Fibroblast of upper back skin (primary cell): ENCODE data around the gene ASB7.
"Not testable (repeated sequence)": the region's sequence is repeated elsewhere in the genome, so short reads cannot be mapped to it uniquely, and the experiment has no call there.

Experiments
- DNase-seq: peaks from one replicate; pipeline ENCODE4 v3.0.0-alpha.2; 2013

The ASB7 gene

GRCh38 chr15:100653608-100654007 lies 51.2 kb downstream of the ASB7 start:
- DNase-seq = no peak

DNA sequence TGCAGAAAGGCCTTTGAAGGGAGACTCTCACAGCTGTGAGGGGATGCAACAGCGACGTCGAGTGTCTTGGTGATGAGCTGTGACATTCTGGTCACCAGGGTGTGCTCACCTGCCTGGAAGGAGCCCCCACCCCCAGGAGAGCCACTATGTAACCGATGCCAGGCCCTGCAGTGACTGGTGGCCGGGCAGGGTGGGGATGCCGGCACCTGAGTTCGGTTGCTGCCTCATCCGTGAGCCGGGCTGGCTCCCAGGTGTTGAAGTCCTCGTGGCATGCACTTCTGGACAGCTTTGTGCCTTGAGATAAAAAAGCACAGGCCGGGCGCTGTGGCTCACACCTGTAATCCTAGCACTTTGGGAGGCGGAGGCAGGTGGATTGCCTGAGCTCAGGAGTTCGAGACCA lies 56.5 kb downstream of the ASB7 start:
- no peak for DNase-seq

DNA sequence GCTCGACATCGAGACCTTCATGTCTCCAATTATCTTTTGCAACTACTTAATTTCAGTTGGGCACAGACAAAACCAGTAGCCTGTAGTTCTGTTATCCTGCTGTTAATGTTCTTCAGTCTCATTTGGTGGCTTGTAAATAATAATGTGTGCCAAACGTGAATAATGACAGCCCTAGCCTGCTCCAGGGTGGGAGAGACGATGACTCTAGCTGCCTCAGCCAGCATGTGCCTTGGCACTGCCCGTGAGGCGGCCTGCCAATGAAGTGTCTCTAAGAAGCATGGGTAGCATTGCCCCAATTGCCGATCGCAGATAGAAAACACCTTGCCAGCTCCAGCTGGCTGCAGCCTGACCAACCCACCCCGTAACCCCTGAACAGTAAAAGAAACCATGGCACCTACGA lies 58.8 kb downstream of the ASB7 start:
- DNase-seq = no peak

DNA sequence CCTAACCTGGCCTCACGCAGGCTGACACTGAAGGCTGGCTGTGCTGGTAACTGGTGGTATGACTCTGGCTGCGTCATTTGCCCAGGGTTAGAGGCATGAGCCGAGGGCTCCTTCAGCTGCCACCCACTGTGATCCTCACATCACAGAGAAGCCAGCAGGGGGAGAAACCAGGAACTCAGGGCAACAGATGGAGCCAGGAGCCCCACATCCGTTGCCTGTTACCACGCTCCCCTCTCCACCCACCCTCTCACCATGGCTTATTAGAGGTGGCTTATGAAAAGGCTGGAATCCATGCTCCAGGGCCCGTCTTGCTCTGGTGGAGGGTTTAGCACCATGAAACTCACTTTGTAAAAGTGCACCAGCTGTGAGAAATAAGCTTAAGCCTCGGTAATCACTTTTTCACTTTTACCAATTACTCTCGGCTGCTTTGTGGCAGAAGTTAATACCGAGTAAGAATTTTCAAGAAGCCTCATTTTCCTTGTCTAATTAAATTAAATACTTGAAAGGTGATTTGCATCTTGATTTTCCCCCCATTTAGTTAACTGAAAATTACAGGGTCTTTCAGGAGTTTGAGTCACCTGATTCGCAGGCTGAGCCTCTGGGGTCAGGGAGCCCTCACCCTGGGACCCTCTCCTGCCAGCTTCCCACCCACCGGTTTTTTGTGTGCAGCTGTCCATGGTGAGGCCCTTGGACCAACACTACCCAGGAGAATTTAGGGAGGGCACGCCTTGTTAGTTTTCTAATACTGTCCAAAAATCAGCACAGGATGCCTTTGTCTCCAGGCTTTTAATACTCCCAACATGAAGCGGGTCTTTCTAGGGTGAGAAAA lies 60.9 kb downstream of the ASB7 start:
- DNase-seq = peak; percentile 40

DNA sequence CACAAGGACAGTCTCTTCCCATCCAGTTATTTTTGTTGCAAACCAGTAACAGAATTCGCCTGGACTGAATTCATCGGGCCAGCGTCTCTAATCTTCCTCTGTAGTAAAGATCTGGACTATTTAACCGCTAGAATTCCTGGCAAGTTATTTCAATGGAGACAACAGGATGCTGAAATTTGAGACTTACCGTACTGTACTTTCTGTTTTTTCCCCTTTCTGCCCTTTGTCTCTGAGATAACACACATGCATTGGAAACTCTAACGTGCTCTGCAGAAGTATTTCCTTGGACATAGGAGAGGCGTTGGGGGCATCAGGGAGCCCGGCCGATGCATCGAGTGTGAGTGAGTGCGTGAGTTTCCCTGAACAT lies 61.5 kb downstream of the ASB7 start:
- peak; percentile 43 for DNase-seq

DNA sequence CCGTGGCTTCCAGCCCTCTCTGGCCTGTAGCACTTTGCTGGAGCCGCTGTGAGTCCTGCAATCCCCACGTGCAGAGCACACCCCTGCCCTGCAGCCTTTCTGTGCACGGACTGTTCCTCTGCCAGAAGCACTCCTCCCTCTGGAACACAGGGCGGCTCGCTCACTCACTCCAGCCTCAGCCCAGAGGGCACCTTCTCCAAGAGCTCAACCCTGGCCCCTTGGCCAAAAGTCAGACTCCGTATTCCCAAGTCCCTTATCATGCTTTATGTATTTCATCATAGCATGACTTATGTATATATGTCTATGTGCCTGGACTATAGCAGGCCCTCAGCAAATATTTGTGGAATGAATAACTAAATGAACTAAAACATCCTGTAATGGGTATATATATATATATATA lies 63.2 kb downstream of the ASB7 start:
- peak; percentile 73 for DNase-seq

GRCh38 chr15:100667405-100668347 lies 65.3 kb downstream of the ASB7 start:
- peak; percentile 80 for DNase-seq

GRCh38 chr15:100668348-100668745 lies 66.0 kb downstream of the ASB7 start:
- no peak for DNase-seq

DNA sequence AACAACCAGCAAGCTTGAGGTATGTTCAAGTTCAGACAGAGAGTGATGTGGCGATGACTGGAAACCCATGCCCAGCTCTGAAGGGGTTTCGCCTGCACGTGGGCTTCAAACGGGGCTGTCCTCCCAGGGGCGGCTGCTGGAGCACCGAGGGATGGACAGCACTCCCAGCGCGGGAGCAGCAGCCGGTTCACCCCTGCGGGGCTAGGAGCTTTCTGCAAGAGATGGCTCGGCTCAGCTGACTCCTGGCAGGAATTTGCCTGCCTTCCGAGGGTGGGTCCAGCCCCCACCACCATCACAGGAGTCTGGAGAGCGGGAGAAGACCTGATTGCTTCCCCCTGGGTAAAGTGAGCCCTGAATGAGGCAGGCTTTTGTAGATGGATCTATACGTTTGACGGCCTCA lies 66.9 kb downstream of the ASB7 start:
- DNase-seq = no peak

DNA sequence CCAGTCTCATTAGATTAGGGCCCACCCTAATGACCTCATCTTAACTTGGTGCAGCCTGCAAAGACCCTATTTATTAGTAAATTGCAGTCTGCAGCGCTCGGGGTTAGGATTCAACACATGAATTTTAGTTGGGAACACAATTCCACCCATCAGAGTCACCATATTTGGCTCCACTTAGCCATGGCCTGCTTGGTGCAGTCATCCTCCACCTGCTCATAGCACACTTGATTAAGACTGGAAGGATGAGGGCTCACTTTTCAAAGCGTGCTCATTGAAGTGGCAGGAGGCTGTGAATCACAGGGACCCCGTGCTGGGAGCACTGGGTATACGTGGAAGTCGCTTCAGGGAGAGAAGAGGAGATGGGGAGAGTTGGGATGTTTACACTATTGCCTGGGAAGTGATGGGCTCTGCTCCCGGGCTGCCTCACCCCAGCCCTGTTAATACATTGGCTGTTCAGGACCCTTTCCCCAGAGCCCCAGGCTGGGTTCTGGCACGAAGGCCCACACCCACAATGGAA lies 68.2 kb downstream of the ASB7 start:
- DNase-seq = no peak

GRCh38 chr15:100671124-100671680 lies 68.8 kb downstream of the ASB7 start:
- no peak for DNase-seq

DNA sequence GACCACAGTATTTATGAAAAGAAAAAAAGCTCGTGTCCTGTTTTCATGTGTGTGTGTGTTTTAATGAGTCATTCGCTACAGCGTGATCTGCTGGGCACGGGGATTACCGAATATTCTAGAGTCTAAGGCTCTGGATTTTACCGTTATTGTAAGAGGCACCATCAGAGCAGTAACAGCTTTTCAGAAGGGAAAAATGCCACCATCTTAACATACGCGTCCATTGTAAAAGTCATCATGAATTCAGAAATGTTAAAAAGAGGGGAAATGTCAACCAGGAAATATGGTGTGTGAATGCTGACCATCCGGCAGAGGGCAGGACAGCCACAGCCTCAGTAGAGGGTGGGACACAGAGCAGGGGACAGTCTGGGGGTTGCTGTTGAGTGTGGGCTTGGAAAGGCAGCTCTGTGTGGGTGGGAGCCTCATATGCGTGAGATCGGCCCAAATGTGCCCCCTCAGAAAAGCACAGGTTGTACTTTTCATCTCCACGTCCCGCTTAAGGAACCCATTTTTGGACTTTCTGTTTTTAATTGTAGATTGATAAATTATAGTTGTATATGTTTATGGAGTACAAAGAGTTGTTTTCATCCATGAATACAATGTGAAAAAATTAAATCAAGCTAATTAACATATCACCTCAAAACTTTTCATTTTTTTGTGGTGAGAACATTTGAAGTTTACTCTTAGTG lies 69.6 kb downstream of the ASB7 start:
- peak; percentile 50 for DNase-seq

GRCh38 chr15:100672959-100673358 lies 70.6 kb downstream of the ASB7 start:
- no peak for DNase-seq

- not testable (repeated sequence) for DNase-seq
These were observed 76.8 kb downstream of the ASB7 start for GRCh38 chr15:100679151-100679550.

DNA sequence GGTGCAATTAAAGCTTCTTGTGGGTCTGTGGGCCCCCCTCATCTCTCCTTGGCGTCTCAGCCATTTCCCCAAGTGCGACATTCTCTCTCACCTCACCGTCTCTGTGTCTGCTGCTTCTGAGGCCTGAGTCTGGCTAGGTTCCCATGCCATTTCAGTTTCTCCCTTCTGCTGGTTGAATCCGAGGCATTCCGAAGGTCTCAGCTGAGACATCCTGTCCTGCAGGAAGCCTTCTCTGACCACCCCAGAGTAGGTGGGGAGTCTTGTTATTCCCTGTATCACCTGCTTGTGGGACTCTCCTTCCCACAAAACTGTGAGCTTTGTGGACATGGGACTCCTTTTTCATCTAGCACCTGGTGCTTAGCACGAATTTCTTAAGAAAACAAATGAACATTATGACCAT lies 78.3 kb downstream of the ASB7 start:
- no peak for DNase-seq

DNA sequence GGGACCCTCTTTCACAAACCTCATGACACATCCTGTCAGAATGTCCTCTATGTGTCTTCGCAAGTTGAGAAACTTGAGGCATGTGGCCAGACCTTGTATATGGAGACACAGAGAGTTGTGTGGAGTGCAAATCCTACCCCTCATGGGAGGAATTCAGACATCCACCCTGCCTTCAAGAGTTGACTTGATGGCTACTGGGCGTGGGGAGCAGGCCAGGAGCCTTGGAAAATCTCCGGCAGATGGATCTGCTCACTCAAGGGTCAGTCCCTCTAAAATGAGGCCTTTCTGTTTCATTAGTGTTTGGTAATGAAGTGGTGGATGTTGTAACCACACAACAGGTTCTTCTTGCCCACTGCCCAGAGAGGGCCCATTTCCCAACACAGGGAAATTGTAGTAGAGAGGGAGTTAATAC lies 79.0 kb downstream of the ASB7 start:
- DNase-seq = no peak

GRCh38 chr15:100682468-100682867 lies 80.1 kb downstream of the ASB7 start:
- DNase-seq = no peak

- no peak for DNase-seq
These were observed 81.0 kb downstream of the ASB7 start for GRCh38 chr15:100683434-100683833.

DNA sequence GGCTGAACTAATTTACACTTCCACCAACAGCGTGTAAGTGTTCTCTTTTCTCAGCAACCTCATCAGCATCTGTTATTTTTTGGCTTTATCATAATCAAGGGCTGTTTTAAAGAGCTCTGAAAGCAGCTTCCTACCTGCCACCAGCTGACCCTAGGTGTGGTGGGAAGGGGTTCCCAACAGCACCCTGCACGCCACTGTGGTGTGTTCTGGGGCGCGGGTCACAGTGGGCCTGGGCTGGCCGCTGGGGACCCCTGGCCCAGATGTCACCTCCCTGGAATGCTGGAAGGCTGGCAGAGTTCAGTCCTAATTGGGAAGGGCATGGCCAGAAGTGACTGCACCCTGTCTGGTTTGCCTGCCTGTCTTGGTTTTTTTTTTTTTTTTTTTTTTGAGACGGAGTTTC lies 82.2 kb downstream of the ASB7 start:
- no peak for DNase-seq

DNA sequence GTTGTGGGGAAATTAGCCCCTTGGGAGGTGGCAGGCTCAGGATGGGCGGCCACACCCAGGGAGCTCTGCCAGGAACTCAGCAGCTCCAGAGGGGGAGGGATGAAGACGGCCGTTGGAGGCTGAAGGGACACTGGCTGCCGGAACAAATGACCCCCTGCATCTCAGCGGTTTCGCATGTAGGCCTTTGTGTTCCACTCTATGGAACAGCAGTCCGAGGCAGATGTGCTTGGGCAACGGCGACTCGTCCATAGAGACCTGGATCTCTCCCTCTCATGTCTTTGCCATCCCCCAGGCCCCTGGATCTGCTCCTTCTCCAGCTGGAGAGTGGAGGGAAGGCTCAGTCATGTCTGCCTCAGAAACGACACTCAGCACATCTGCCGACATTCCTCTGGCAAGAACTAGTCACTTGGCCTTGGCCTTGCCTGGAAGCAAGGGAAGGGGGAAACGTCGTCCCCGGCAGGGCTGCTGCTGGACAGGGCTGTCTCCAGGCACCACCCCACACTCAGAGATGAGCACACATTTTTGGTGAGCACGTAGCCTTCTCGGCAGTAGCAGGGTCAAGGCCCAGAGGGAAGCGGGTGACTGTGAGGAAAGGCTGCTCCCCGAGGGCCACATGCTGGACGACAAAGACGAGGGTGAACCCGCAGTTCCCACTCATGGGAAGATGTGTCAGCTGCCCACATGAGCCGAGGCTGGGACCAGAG lies 83.8 kb downstream of the ASB7 start:
- peak; percentile 61 for DNase-seq

DNA sequence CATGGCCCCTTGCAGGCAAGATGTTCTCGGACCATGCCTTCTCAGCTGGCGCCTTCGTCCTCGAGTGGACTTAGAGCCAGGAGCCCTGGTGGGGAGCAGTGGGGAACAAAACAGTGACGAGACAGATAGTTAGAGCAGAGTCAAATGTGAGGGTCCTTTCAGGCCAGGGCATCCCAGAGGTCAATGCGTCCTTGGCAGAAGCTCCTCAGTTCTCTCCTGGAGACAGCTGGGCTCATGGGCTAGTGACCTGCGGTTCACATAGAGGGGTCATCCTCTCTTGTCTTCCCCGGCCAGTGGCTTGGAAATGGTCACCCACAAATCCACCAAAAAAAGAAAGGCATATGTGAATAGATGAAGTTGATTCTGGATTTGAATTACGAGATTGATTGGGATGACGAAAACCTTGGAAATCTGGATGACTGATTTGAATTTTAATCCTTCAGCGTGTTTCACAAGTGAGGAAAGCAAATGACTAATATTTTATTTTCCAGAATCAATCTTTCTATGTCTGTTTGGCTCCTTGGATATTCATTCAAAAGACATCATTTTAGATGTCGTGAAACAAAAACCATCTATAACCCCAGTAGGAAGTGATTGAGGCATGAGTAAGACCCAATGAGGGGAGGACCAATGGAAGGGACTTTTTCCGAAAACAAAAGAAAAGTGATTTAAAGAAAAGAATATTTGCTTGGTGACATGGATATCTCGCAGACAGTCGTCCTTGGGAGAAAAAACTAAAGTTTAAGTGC lies 84.5 kb downstream of the ASB7 start:
- peak; percentile 93 for DNase-seq
